Neural crest cell (in vitro differentiated cells): ENCODE measurements around the gene PPP2R2C. TPM values are rescaled to one million over a fixed set of nuclear protein-coding genes. Genes with fewer than 3 reads are reported as not detected.

Experiments used
- DNase-seq: peaks from one replicate; pipeline ENCODE4 v3.0.0; 2021; ENCODE audit warnings: low read depth, mixed read lengths, low spot score
- H3K27ac Mint-ChIP-seq: one replicate; pipeline ENCODE4 v1.8.0; 2021; ENCODE audit warnings: mild to moderate bottlenecking, mixed read lengths; ENCODE audit not compliant: unreplicated experiment
- H3K27me3 Mint-ChIP-seq: 2 replicates; pipeline ENCODE4 v1.8.0; 2021; ENCODE audit warnings: low read depth, mild to moderate bottlenecking, mixed read lengths
- H3K36me3 Mint-ChIP-seq: 2 replicates; pipeline ENCODE4 v1.8.0; 2021; ENCODE audit warnings: low read depth, mild to moderate bottlenecking, mixed read lengths
- H3K4me1 Mint-ChIP-seq: 2 replicates; pipeline ENCODE4 v1.8.0; 2021; ENCODE audit warnings: mixed read lengths
- H3K4me3 Mint-ChIP-seq: one replicate; pipeline ENCODE4 v1.8.0; 2021; ENCODE audit warnings: mild to moderate bottlenecking, mixed read lengths
- H3K9me3 Mint-ChIP-seq: 2 replicates; pipeline ENCODE4 v1.8.0; 2021; ENCODE audit warnings: mixed read lengths
- total RNA-seq: library from RNA; stranded (reverse); gene quantifications from 2 replicates; pipeline ENCODE4 v1.2.1, GENCODE V29; 2021
- TF ChIP-seq, protein P1 (sequence below): fragments of 200-600 bp; sonication (generic); conservative IDR thresholded peaks from 2 replicates; pipeline ENCODE4 v1.5.0; 2021; ENCODE audit warnings: antibody characterized with exemption, mild to moderate bottlenecking

PPP2R2C gene
- total RNA-seq, 1 donor from 2014 or later, result 0.35 TPM

DNA sequence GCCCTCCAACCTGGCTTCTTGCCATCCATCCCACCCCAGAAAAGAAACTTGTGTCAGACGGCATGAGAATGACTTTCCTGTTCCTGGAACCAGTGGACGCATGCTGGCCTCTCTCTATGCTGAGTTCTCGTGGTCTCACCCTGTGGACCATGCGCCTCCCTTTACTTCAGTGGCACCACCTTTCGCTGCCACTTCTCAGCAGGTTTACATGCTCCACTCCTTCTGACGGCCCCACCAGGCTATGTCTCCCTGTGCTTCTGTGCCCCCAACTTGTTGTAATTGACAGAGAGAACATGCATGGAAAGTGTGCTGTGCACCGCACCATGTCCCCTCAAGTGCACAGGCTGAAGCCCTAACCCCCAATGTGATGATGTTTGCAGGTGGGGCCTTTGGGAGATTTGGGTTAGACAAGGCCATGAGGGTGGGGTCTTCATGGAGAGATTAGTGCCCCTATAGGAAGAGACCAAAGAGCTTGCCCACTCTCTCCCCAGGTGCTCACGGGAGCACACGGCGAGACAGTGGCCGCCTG lies 3.1 kb upstream of the PPP2R2C start:
- Mint-ChIP-seq H3K27me3 (peaks cover 82% of the 10 kb centered on the region), H3K4me1 (no peaks in the 10 kb centered on the region), H3K27ac (no peak overlapping the region), H3K4me3 (peak overlapping the region; percentile 32), H3K9me3 (no peaks in the 10 kb centered on the region), H3K36me3 (no peaks in the 10 kb centered on the region)
- TF ChIP-seq, protein P1, sequence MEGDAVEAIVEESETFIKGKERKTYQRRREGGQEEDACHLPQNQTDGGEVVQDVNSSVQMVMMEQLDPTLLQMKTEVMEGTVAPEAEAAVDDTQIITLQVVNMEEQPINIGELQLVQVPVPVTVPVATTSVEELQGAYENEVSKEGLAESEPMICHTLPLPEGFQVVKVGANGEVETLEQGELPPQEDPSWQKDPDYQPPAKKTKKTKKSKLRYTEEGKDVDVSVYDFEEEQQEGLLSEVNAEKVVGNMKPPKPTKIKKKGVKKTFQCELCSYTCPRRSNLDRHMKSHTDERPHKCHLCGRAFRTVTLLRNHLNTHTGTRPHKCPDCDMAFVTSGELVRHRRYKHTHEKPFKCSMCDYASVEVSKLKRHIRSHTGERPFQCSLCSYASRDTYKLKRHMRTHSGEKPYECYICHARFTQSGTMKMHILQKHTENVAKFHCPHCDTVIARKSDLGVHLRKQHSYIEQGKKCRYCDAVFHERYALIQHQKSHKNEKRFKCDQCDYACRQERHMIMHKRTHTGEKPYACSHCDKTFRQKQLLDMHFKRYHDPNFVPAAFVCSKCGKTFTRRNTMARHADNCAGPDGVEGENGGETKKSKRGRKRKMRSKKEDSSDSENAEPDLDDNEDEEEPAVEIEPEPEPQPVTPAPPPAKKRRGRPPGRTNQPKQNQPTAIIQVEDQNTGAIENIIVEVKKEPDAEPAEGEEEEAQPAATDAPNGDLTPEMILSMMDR, result no peak
- DNase-seq, result no peak

DNA sequence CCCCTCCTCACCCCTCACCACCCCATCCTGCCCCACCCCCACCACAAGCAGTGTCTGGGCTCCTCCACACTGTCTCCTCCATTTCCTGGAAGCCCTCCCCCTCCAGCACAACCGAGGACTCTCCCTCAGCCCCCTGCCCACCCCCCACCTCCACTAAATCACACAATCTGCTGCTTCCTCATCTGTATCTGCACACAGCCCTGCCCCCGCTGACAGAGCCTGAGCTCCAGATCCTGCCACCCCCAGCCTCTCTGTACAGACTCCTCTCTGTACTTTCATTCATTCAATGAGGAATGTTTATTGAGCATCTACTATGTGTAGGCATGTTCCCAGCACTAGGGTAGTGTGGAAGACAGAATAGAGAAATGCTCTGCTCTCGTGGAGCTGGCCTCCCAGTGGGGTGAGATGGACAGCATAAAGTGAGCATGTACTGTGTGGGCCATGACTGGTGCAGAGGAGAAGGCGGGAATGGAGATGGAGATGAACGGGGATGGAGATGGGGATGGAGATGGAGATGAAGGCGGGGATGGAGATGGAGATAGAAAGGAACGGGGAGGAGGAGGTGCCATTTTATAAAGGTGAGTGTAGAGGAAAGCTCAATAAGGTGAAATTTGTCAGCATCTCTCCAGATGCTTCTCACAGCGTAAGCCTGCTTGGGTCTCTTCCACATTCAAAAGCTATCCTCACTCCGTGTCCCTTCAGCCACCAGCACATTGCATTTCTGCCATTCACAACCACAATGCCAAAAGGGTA lies 2.5 kb upstream of the PPP2R2C start:
- Mint-ChIP-seq H3K36me3 (no peaks in the 10 kb centered on the region), H3K9me3 (no peaks in the 10 kb centered on the region), H3K27ac (no peak overlapping the region), H3K4me1 (no peaks in the 10 kb centered on the region), H3K27me3 (peaks cover 82% of the 10 kb centered on the region), H3K4me3 (no peak overlapping the region)
- DNase-seq, result no peak
- TF ChIP-seq, protein P1, result no peak

DNA sequence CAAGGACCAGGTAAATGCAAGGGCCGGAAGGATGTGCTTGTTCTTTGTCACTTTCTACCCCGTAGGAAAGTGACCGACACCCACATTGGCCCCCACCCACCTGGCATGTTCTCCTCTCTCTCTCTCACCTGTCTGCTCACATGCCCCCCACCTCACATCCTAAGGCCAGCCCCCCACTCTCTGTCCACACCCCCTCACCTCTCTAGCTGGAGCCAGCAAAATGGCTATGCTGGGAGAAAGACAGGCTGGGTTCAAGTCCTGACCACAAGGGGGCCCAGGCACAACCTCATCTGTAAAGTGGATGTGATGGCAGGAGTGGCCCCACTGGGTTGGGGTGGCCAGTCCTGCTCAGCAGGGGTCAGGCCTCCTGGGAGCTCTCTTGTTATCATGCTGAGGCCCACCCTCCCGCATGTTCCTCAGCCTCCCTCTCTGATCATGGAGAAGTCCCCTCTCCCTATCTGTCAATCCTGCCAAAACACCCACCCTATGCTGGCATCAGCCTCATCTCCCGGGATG lies 1.7 kb upstream of the PPP2R2C start:
- Mint-ChIP-seq H3K27ac (no peak overlapping the region), H3K27me3 (peaks cover 86% of the 10 kb centered on the region), H3K36me3 (no peaks in the 10 kb centered on the region), H3K4me1 (no peaks in the 10 kb centered on the region), H3K9me3 (no peaks in the 10 kb centered on the region), H3K4me3 (no peak overlapping the region)
- no peak for DNase-seq
- TF ChIP-seq, protein P1, result peak; percentile 49

- H3K27ac Mint-ChIP-seq, result no peak overlapping the region
- H3K36me3 Mint-ChIP-seq, result no peaks in the 10 kb centered on the region
- H3K4me1 Mint-ChIP-seq, result no peaks in the 10 kb centered on the region
- no peak for DNase-seq
- H3K4me3 Mint-ChIP-seq, result no peak overlapping the region
- H3K27me3 Mint-ChIP-seq, result peaks cover 86% of the 10 kb centered on the region
- TF ChIP-seq, protein P1, result no peak
- no peaks in the 10 kb centered on the region for H3K9me3 Mint-ChIP-seq
Observed at GRCh38 chr4:6473264-6474052, 1.0 kb upstream of the PPP2R2C start.

GRCh38 chr4:6472008-6472386 lies 417 bp downstream of the PPP2R2C start:
- TF ChIP-seq, protein P1, result no peak
- DNase-seq, result no peak
- Mint-ChIP-seq H3K36me3 (no peaks in the 10 kb centered on the region), H3K9me3 (no peaks in the 10 kb centered on the region), H3K27me3 (peaks cover 88% of the 10 kb centered on the region), H3K27ac (no peak overlapping the region), H3K4me3 (no peak overlapping the region), H3K4me1 (no peaks in the 10 kb centered on the region)
